GM23338 (cell line): ENCODE results near the gene BIRC6.

ENCODE experiments used
- EZH2 ChIP-seq: fragments of 200-600 bp; sonication (generic); IDR thresholded peaks from one replicate; pipeline ENCODE4 v1.8.0; 2017; ENCODE audit warnings: antibody characterized with exemption, mild to moderate bottlenecking, low read depth; ENCODE audit not compliant: unreplicated experiment
- POLR2AphosphoS5 ChIP-seq: IDR thresholded peaks from 2 replicates; pipeline ENCODE4 v1.6.1; 2016; ENCODE audit warnings: antibody characterized with exemption, low read depth
- TF ChIP-seq, protein P1 (sequence below), 2 experiments: fragments of 200-600 bp in 1 of 2; sonication (generic) in 1 of 2; conservative IDR thresholded peaks; 2 replicates each; pipeline versions ENCODE4 v1.5.1 to v1.6.1; 2016 to 2017; ENCODE audit warnings: antibody characterized with exemption in 2 of 2, low read depth in 2 of 2, mild to moderate bottlenecking in 2 of 2, moderate library complexity in 1 of 2

DNA sequence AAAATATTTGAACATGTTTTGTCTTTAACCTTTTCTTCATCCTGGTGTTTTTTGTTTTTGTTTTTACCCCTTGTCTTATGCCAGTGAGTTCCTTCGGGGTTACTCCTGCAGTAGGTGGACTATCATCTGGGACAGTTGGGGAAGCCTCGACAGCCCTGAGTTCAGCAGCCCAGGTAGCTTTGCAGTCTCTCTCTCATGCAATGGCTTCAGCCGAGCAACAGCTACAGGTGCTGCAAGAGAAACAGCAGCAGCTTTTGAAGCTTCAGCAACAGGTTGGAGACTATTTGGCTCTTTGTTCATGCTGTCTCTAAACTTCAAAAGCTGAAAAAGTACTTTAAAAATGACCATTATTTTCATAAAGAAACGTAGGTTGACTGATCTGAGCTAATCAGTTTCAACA, 106.3 kb downstream of the BIRC6 start:
- TF ChIP-seq, protein P1, sequence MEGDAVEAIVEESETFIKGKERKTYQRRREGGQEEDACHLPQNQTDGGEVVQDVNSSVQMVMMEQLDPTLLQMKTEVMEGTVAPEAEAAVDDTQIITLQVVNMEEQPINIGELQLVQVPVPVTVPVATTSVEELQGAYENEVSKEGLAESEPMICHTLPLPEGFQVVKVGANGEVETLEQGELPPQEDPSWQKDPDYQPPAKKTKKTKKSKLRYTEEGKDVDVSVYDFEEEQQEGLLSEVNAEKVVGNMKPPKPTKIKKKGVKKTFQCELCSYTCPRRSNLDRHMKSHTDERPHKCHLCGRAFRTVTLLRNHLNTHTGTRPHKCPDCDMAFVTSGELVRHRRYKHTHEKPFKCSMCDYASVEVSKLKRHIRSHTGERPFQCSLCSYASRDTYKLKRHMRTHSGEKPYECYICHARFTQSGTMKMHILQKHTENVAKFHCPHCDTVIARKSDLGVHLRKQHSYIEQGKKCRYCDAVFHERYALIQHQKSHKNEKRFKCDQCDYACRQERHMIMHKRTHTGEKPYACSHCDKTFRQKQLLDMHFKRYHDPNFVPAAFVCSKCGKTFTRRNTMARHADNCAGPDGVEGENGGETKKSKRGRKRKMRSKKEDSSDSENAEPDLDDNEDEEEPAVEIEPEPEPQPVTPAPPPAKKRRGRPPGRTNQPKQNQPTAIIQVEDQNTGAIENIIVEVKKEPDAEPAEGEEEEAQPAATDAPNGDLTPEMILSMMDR (conservative IDR thresholded peaks at IDR 0.05; ENCODE audit: low read depth in 2 of 2) = no peak
- TF ChIP-seq EZH2 = no peak
- TF ChIP-seq POLR2AphosphoS5 = no peak
